Left lung (tissue), 10 donors: ENCODE measurements around the gene ACBD5. TPM values are rescaled to one million over a fixed set of nuclear protein-coding genes. Genes with fewer than 3 reads are reported as not detected.

ENCODE experiments used
- ATAC-seq: fragments of 200-7000 bp; cut with Tn5 transposase; one replicate; pipeline ENCODE4 v1.9.1; 2020; ENCODE audit warnings: moderate library complexity
- DNase-seq, 4 donors: peaks; one replicate each; pipeline ENCODE4 v3.0.0-alpha.2; 2013 to 2020
- H3K27ac ChIP-seq, 2 donors: fragments of 200-600 bp; sonication (generic) in 1 of 2; one replicate each; pipeline versions ENCODE4 v1.5.0 to v1.8.0; 2020 to 2021
- H3K27me3 ChIP-seq, 2 donors: fragments of 200-600 bp; sonication (generic) in 1 of 2; one replicate each; pipeline versions ENCODE4 v1.5.0 to v1.8.0; 2020 to 2021
- H3K36me3 ChIP-seq, 2 donors: fragments of 200-600 bp; sonication (generic) in 1 of 2; one replicate each; pipeline versions ENCODE4 v1.5.0 to v1.8.0; 2020 to 2021
- H3K4me1 ChIP-seq, 2 donors: fragments of 200-600 bp; one replicate each; pipeline ENCODE4 v1.8.0; 2021
- H3K4me3 ChIP-seq, 2 donors: fragments of 200-600 bp; sonication (generic) in 1 of 2; one replicate each; pipeline versions ENCODE4 v1.5.0 to v1.8.0; 2020 to 2021; ENCODE audit warnings: mild to moderate bottlenecking in 1 of 2
- H3K9me3 ChIP-seq, 2 donors: fragments of 200-600 bp; sonication (generic) in 1 of 2; one replicate each; pipeline versions ENCODE4 v1.5.0 to v1.8.0; 2020 to 2021
- CTCF ChIP-seq, 2 donors: fragments of 200-600 bp; sonication (generic) in 1 of 2; IDR thresholded peaks; one replicate each; pipeline versions ENCODE4 v1.5.0 to v1.8.0; 2021; ENCODE audit warnings: antibody characterized with exemption in 2 of 2
- intact Hi-C, 2 donors: fragments of 100-400 bp; cut with DNase I; formaldehyde crosslinking; loops; one replicate each; pipeline versions ENCODE4 v1.11.2 to v1.14.2; 2022
- polyA plus RNA-seq, 6 donors: library from polyadenylated mRNA; unstranded; fragments of 120-200 nt; gene quantifications; one replicate each; pipeline ENCODE4 v1.2.1, GENCODE V29; 2013; ENCODE audit not compliant: insufficient read length in 6 of 6
- total RNA-seq, 2 donors: library from RNA; stranded (reverse); fragmentation: NEBNext Ultra II Directional; extraction: Animal tissue kit (Norgen Biotek cat#: 25700); gene quantifications; one replicate each; pipeline ENCODE4 v1.2.1, GENCODE V29; 2021
- donor health status: DM: no; HTN: yes; CAD: no.
- donor health status: DM: no; HTN: no; CAD: no.

ACBD5 gene
- total and polyA plus RNA-seq, 8 donors: 22.7 to 26.3 (median 24.5) TPM

DNA sequence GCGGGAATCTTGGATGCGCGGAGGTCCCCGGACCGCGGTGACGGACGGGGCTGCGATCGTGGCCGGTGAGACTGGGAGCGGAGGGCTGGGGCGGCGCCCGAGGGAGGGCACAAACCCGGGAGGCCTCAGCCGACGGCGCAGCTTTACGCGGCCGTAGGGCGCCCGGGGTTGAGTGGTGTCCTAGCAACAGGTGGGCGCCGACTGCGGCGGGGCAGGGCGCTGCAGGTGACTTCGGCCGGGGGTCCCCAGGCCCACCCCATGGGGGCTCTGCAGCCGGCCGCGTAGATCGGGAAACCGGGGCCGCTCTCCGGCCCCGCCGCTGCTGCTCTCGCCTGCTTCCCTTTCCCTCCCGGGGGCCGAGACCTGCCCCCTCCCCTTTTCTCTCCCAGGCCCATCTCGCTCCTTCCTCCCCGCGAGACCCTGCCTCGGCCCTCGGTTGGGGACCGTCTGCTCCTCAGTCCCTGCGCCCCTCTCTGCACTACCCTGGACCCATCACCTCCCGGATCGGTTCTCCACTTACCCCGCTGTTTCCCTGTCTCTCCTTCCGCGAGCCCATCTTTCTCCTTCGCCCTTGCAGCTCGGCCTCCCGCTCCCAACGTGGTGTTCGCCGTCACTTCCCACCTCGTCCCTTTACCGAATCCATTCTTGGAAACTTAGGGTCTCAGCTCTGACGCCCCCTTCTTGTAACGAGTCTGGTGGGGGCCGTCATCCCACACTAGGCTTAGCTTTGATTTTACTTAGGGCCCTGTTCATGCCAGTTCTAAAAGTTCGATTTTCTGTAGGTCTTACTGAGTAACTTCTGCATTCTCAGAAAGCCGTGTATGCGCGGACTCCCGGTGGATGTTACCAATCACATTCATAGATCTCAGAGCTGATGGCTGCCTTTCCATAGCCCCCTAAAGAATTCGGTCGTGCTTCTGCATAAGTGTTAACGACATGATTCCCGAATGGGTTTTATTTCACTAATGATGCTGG is 18.5 kb upstream of the ACBD5 start:
- Histone ChIP-seq H3K4me1 (peaks cover 8 to 14% of the 10 kb centered on the region in 2 donors), H3K27ac (no peak overlapping the region), H3K4me3 (peak overlapping the region; percentile 27 to 45), H3K9me3 (no peaks in the 10 kb centered on the region), H3K36me3 (no peaks in the 10 kb centered on the region), H3K27me3 (peaks cover 33 to 70% of the 10 kb centered on the region in 2 donors)
- peak in 1 of 4 donors; percentile 87 for DNase-seq
- intact Hi-C loops: no loop called here
- peak; percentile 84 for ATAC-seq
- TF ChIP-seq CTCF (IDR thresholded peaks at IDR 0.05): no peak

DNA sequence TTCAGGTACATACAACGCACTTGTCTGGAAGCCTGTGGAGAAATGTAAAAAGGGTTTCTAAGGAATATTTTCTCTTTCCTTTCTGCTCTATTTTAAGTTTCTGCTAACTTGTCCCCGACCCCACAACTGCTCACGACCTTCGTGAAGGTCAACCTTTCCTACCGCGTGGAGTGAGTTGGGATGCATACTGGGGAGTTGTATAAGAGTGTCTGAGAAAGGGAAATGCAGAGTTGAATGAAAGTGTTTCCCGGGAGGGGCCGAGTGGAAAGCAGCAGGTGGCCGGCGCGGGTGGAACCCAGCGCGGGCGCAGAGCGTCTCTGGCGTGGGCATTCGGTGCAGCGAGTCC is 17.9 kb upstream of the ACBD5 start:
- no peak for TF ChIP-seq CTCF (IDR thresholded peaks at IDR 0.05)
- intact Hi-C loops: no loop called here
- no peak for DNase-seq

GRCh38 chr10:27256299-27257189 is 15.9 kb upstream of the ACBD5 start:
- TF ChIP-seq CTCF (IDR thresholded peaks at IDR 0.05): no peak
- Histone ChIP-seq H3K27me3 (peaks cover 33 to 48% of the 10 kb centered on the region in 2 donors), H3K4me1 (peaks cover 8 to 17% of the 10 kb centered on the region in 2 donors), H3K36me3 (no peaks in the 10 kb centered on the region), H3K9me3 (no peaks in the 10 kb centered on the region), H3K27ac (no peak overlapping the region), H3K4me3 (no peak overlapping the region)
- intact Hi-C loops: no loop called here
- no peak for ATAC-seq
- DNase-seq: no peak

More for the DNA sequence above, 17.9 kb upstream of the ACBD5 start:
- Histone ChIP-seq H3K27ac (no peak overlapping the region), H3K4me1 (peaks cover 8 to 14% of the 10 kb centered on the region in 2 donors), H3K36me3 (no peaks in the 10 kb centered on the region), H3K27me3 (peaks cover 33 to 66% of the 10 kb centered on the region in 2 donors), H3K4me3 (peak overlapping the region; percentile 27 to 45), H3K9me3 (no peaks in the 10 kb centered on the region)
- ATAC-seq: no peak

DNA sequence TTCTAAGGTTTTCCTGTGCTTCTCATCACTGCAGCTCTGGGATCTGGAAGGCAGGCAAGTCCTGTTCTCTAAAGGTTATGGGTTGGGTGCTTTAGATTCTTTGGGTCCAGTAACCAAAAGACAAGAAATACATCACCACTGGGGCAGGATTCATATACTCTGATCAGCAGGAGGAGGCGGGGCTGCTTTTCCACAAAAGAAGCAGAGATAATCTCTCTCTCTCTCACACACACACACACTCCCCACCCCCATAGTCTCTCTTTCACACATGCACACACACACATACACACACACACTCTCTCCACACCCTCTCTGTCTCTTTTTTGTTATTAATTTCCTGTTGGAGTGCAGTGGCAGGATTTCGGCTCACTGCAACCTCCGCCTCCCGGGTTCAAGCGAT is 13.0 kb upstream of the ACBD5 start:
- Histone ChIP-seq H3K4me1 (peaks cover 2 to 7% of the 10 kb centered on the region in 2 donors), H3K36me3 (no peaks in the 10 kb centered on the region)

More for the DNA sequence above, 13.0 kb upstream of the ACBD5 start:
- DNase-seq (no peak), ATAC-seq (no peak)
- intact Hi-C loops: no loop called here
- Histone ChIP-seq H3K27ac (no peak overlapping the region), H3K9me3 (no peaks in the 10 kb centered on the region), H3K27me3 (peaks cover 4 to 18% of the 10 kb centered on the region in 2 donors), H3K4me3 (no peak overlapping the region)
- TF ChIP-seq CTCF (IDR thresholded peaks at IDR 0.05): no peak
